Activated CD4-positive, alpha-beta T cell treated with anti-CD3 and anti-CD28 coated beads, Interleukin-2, amount 10 ng/mL, durations not matched to agents 24 days and 14 days (primary cell): Measurements from ENCODE around the gene NPIPB8. TPM values are rescaled to one million over a fixed set of nuclear protein-coding genes. Genes with fewer than 3 reads are reported as not detected.

ENCODE experiments used
- total RNA-seq: library from RNA; stranded (reverse); gene quantifications from 2 replicates; pipeline ENCODE4 v1.2.3, GENCODE V29; 2022

Gene NPIPB8
- total RNA-seq, 1 donor from 2014 or later: 2.4 TPM

Other genes starting within 250 kb of the NPIPB8 start
- 174 and 212 TPM in 2 replicates for gene EIF3CL, start 234.2 kb upstream of the NPIPB8 start, total RNA-seq
- gene NPIPB7, start 165.7 kb upstream of the NPIPB8 start, total RNA-seq: not detected in 2 replicates
- 26.1 and 27.7 TPM in 2 replicates for gene CLN3, start 146.0 kb upstream of the NPIPB8 start, total RNA-seq
- gene APOBR, start 143.4 kb upstream of the NPIPB8 start, total RNA-seq: 4.0 and 4.1 TPM in 2 replicates
- not detected in 2 replicates for gene IL27, start 131.2 kb upstream of the NPIPB8 start, total RNA-seq
- not detected in 2 replicates for gene NUPR1, start 99.1 kb upstream of the NPIPB8 start, total RNA-seq
- 33.6 and 42.5 TPM in 2 replicates for gene SGF29, start 84.1 kb upstream of the NPIPB8 start, total RNA-seq
- gene SULT1A2, start 41.0 kb upstream of the NPIPB8 start, total RNA-seq: 0.23 and 0.52 TPM in 2 replicates
- gene SULT1A1, start 28.0 kb upstream of the NPIPB8 start, total RNA-seq: 9.4 and 12.1 TPM in 2 replicates
- gene EIF3C, start 73.4 kb downstream of the NPIPB8 start, total RNA-seq: 1,266 and 1,275 TPM in 2 replicates
- 3.1 and 3.6 TPM in 2 replicates for gene NPIPB9, start 113.7 kb downstream of the NPIPB8 start, total RNA-seq
- 299 and 321 TPM in 2 replicates for gene ATXN2L, start 184.9 kb downstream of the NPIPB8 start, total RNA-seq
- 276 and 279 TPM in 2 replicates for gene TUFM, start 208.3 kb downstream of the NPIPB8 start, total RNA-seq
- 49.7 and 51.7 TPM in 2 replicates for gene SH2B1, start 225.8 kb downstream of the NPIPB8 start, total RNA-seq
- gene ATP2A1, start 240.4 kb downstream of the NPIPB8 start, total RNA-seq: 1.8 and 2.4 TPM in 2 replicates